ENCODE data around the gene DLGAP3. TPM values are rescaled to one million over a fixed set of nuclear protein-coding genes. Genes with fewer than 3 reads are reported as not detected.

Gene DLGAP3
- total RNA-seq, 1 experiment from 2014 or later = 0.27 TPM

- ChIA-PET CTCF (no interaction called here), RAD21 (ENCODE audit: low non-redundant PET in 1 of 2, low total read pairs in 2 of 2, uncharacterized antibody in 2 of 2, unreplicated experiment in 2 of 2) (no interaction called here), POLR2A (no interaction called here)
- no peaks in the 10 kb centered on the region for H3K79me2 ChIP-seq (ENCODE audit: insufficient read depth, low read length)
- no peaks in the 10 kb centered on the region for H3K9me3 ChIP-seq (ENCODE audit: control insufficient read depth in 1 of 2, insufficient read depth in 1 of 2, low read depth in 1 of 2, low read length in 2 of 2)
- H3K9me2 ChIP-seq (ENCODE audit: insufficient read depth) = no peaks in the 10 kb centered on the region
- H3K27me3 ChIP-seq (ENCODE audit: insufficient read depth, low read length) = no peaks in the 10 kb centered on the region
- peaks cover 0 to 5% of the 10 kb centered on the region in 2 experiments; a peak in 1 of 4 replicates for H3K4me1 ChIP-seq (ENCODE audit: control insufficient read depth in 1 of 2, insufficient read depth in 2 of 2, low read length in 2 of 2)
- H3K36me3 ChIP-seq (ENCODE audit: control insufficient read depth in 1 of 2, insufficient read depth in 2 of 2, low read length in 2 of 2) = no peaks in the 10 kb centered on the region
- H3K4me2 ChIP-seq (ENCODE audit: low read length) = no peak overlapping the region
- no peak for TF ChIP-seq TCF7L2 (IDR thresholded peaks at IDR 0.05; ENCODE audit: borderline replicate concordance, extremely low read depth, insufficient read depth, insufficient read length)
- TF ChIP-seq ZBTB33 (IDR thresholded peaks at IDR 0.05; ENCODE audit: extremely low read depth, insufficient replicate concordance, low read length) = no peak
- TF ChIP-seq ZFX (IDR thresholded peaks at IDR 0.05) = no peak
- no peak for TF ChIP-seq CBX3 (IDR thresholded peaks at IDR 0.05; ENCODE audit: low read depth)
- no peak for TF ChIP-seq ATF3 (IDR thresholded peaks at IDR 0.05)
- no peak for TF ChIP-seq MAX (IDR thresholded peaks at IDR 0.05)
- no peak for TF ChIP-seq EZH2phosphoT487 (IDR thresholded peaks at IDR 0.05; ENCODE audit: borderline replicate concordance)
- TF ChIP-seq EGR1 (IDR thresholded peaks at IDR 0.05; ENCODE audit: low read depth) = no peak
- H3K4me3 ChIP-seq (replicated peaks in 1 of 2; ENCODE audit: low read depth in 1 of 2, low read length in 2 of 2) = no peak overlapping the region
- H3K27ac ChIP-seq (ENCODE audit: low read depth, low read length) = no peak overlapping the region
- H4K20me1 ChIP-seq (ENCODE audit: insufficient read depth) = no peaks in the 10 kb centered on the region
- no TSS peak for BruUV-seq (replicated peaks)
- DNase-seq (ENCODE audit: low read depth, low spot score) = no peak
- no peak overlapping the region for H2AFZ ChIP-seq (ENCODE audit: low read depth, low read length, poor library complexity, severe bottlenecking)
- H3K9ac ChIP-seq (ENCODE audit: low read length) = no peak overlapping the region
- intact Hi-C loops (cut with micrococcal nuclease) = no loop called here
- no peak for ATAC-seq
Observed at GRCh38 chr1:34973326-34973725, 43.9 kb upstream of the DLGAP3 start.

- ATAC-seq = no peak
- ChIA-PET POLR2A (no interaction called here), CTCF (no interaction called here)
- TF ChIP-seq TCF7L2 (IDR thresholded peaks at IDR 0.05; ENCODE audit: borderline replicate concordance, extremely low read depth, insufficient read depth, insufficient read length) (no peak), EZH2 (IDR thresholded peaks at IDR 0.05) (no peak), EGR1 (IDR thresholded peaks at IDR 0.05; ENCODE audit: low read depth) (no peak), REST (IDR thresholded peaks at IDR 0.05; ENCODE audit: low read depth) (no peak), JUND (IDR thresholded peaks at IDR 0.05) (no peak), CBX3 (IDR thresholded peaks at IDR 0.05; ENCODE audit: low read depth) (no peak), CTCF (IDR thresholded peaks at IDR 0.05 in 2 of 3, conservative IDR thresholded peaks at IDR 0.05 in 1 of 3; ENCODE audit: borderline replicate concordance in 1 of 3, insufficient read depth in 1 of 3, low read depth in 2 of 3, low read length in 2 of 3) (no peak)
Observed at GRCh38 chr1:34970829-34971228, 41.4 kb upstream of the DLGAP3 start.

More at GRCh38 chr1:34970829-34971228, 41.4 kb upstream of the DLGAP3 start:
- no peaks in the 10 kb centered on the region for H3K79me2 ChIP-seq (ENCODE audit: insufficient read depth, low read length)
- H3K27ac ChIP-seq (ENCODE audit: low read depth, low read length) = no peak overlapping the region
- no peaks in the 10 kb centered on the region for H4K20me1 ChIP-seq (ENCODE audit: insufficient read depth)
- no peaks in the 10 kb centered on the region for H3K36me3 ChIP-seq (ENCODE audit: control insufficient read depth in 1 of 2, insufficient read depth in 2 of 2, low read length in 2 of 2)
- peaks cover 0 to 5% of the 10 kb centered on the region in 2 experiments; a peak in 1 of 4 replicates for H3K4me1 ChIP-seq (ENCODE audit: control insufficient read depth in 1 of 2, insufficient read depth in 2 of 2, low read length in 2 of 2)
- H3K4me3 ChIP-seq (replicated peaks in 1 of 2; ENCODE audit: low read depth in 1 of 2, low read length in 2 of 2) = no peak overlapping the region
- no peaks in the 10 kb centered on the region for H3K9me2 ChIP-seq (ENCODE audit: insufficient read depth)
- no peak overlapping the region for H3K4me2 ChIP-seq (ENCODE audit: low read length)
- RAD21 ChIA-PET (ENCODE audit: low non-redundant PET in 1 of 2, low total read pairs in 2 of 2, uncharacterized antibody in 2 of 2, unreplicated experiment in 2 of 2) = no interaction called here
- no peak overlapping the region for H3K9ac ChIP-seq (ENCODE audit: low read length)
- H3K9me3 ChIP-seq (ENCODE audit: control insufficient read depth in 1 of 2, insufficient read depth in 1 of 2, low read depth in 1 of 2, low read length in 2 of 2) = no peaks in the 10 kb centered on the region
- no peak for DNase-seq (ENCODE audit: low read depth, low spot score)
- intact Hi-C loops (cut with micrococcal nuclease) = no loop called here
- no TSS peak for BruUV-seq (replicated peaks)
- no peaks in the 10 kb centered on the region for H3K27me3 ChIP-seq (ENCODE audit: insufficient read depth, low read length)
- no peak overlapping the region for H2AFZ ChIP-seq (ENCODE audit: low read depth, low read length, poor library complexity, severe bottlenecking)

Measured in HCT116 (cell line).